C4-2B (cell line): ENCODE measurements around the gene MYBPH.

ENCODE experiments used
- H3K27ac ChIP-seq: fragments of 450-650 bp; 2 replicates; pipeline ENCODE4 v1.5.1; 2017
- CTCF ChIP-seq: fragments of 450-650 bp; conservative IDR thresholded peaks from 2 replicates; pipeline ENCODE4 v1.5.1; 2017; ENCODE audit warnings: mild to moderate bottlenecking
- ZFX ChIP-seq: fragments of 450-650 bp; IDR thresholded peaks from 2 replicates; pipeline ENCODE4 v1.6.1; 2017

Gene MYBPH

GRCh38 chr1:203188686-203189232 lies 13.1 kb upstream of the MYBPH start:
- no peak overlapping the region for H3K27ac ChIP-seq
- TF ChIP-seq CTCF (no peak), ZFX (no peak)

- TF ChIP-seq CTCF = no peak
- no peak for TF ChIP-seq ZFX
- H3K27ac ChIP-seq = no peak overlapping the region
These were observed 12.2 kb upstream of the MYBPH start for GRCh38 chr1:203187689-203188264.

- no peak for TF ChIP-seq ZFX
- H3K27ac ChIP-seq = no peak overlapping the region
These were observed 11.7 kb upstream of the MYBPH start for GRCh38 chr1:203187304-203187685.

GRCh38 chr1:203186446-203187303 lies 11.0 kb upstream of the MYBPH start, which contains the start of gene CHI3L1:
TSS of gene CHI3L1 (minus strand) at chr1:203186704. CDS start at chr1:203186623, 81 bp downstream.
- no peak within 1 kb of the TSS for H3K27ac ChIP-seq
- TF ChIP-seq ZFX = no peak
- TF ChIP-seq CTCF = no peak

- H3K27ac ChIP-seq = no peak overlapping the region
- TF ChIP-seq CTCF (no peak), ZFX (no peak)
These were observed 10.4 kb upstream of the MYBPH start for GRCh38 chr1:203186091-203186445.

GRCh38 chr1:203185585-203185984 lies 10.0 kb upstream of the MYBPH start:
- no peak overlapping the region for H3K27ac ChIP-seq
- TF ChIP-seq ZFX (no peak), CTCF (no peak)

- H3K27ac ChIP-seq = no peak overlapping the region
- TF ChIP-seq CTCF = no peak
- no peak for TF ChIP-seq ZFX
These were observed 9.4 kb upstream of the MYBPH start for GRCh38 chr1:203185061-203185461.
